K562 (cell line): Measurements from ENCODE around the gene EZH2. TPM values are rescaled to one million over a fixed set of nuclear protein-coding genes. Genes with fewer than 3 reads are reported as not detected.

ENCODE experiments used
- ATAC-seq: fragments of 200-7000 bp; cut with Tn5 transposase; 3 replicates; pipeline ENCODE4 v1.9.1; 2020; ENCODE audit warnings: moderate library complexity
- BruUV-seq: library from RNA; stranded (reverse); fragments of 400-500 nt; replicated peaks from 2 replicates; lab custom pipeline; 2021; lab: Mats Ljungman, UMichigan
- CTCF ChIA-PET: fragments of 300-600 bp; formaldehyde crosslinking; extraction: SDS; loops from one replicate; lab custom pipeline; 2021; ENCODE audit warnings: low intra/inter-chr PET ratio; lab: Yijun Ruan, JAX
- POLR2A ChIA-PET: fragments of 300-600, 350-650 bp; sonication (Branson Sonifier 250); formaldehyde crosslinking; extraction: SDS; loops from one replicate; lab custom pipeline; 2021; ENCODE audit warnings: antibody characterized with exemption, inconsistent platforms; lab: Yijun Ruan, JAX
- DNase-seq, 4 experiments: peaks; one replicate each; pipeline versions ENCODE4 v3.0.0 to v3.0.0-alpha.2; 2011 to 2018; ENCODE audit warnings: low spot score in 3 of 4, mixed read lengths in 3 of 4; ENCODE audit errors: extremely low read depth in 1 of 4
- FAIRE-seq: peaks from 2 replicates; lab custom pipeline; 2011; peaks lifted over from hg19 to GRCh38; lab: Jason Lieb, UNC
- H2AFZ ChIP-seq: 2 replicates; pipeline ENCODE4 v1.6.0; 2011; ENCODE audit warnings: low read depth, low read length, control low read depth, inconsistent platforms
- H3K27ac ChIP-seq: fragments of 200-600 bp; 3 replicates; pipeline ENCODE4 v1.8.0; 2011; ENCODE audit warnings: low read depth, mild to moderate bottlenecking, control low read depth, inconsistent platforms, low read length, moderate library complexity, mixed read lengths; ENCODE audit errors: extremely low read depth
- H3K27me3 ChIP-seq, 2 experiments: fragments of 300-600 bp in 1 of 2; 2 replicates in 1 of 2; 3 replicates in 1 of 2; pipeline versions ENCODE4 v1.6.0 to v1.8.0; 2011; ENCODE audit warnings: inconsistent platforms in 2 of 2, low read length in 2 of 2, mild to moderate bottlenecking in 1 of 2, mixed read lengths in 1 of 2, moderate library complexity in 1 of 2; ENCODE audit not compliant: control insufficient read depth in 2 of 2, insufficient read depth in 2 of 2
- H3K36me3 ChIP-seq: fragments of 300-600 bp; 3 replicates; pipeline ENCODE4 v1.8.0; 2011; ENCODE audit warnings: mild to moderate bottlenecking, low read length, inconsistent platforms; ENCODE audit not compliant: control insufficient read depth, insufficient read depth
- H3K4me1 ChIP-seq, 2 experiments: fragments of 200-600 bp in 1 of 2; replicated peaks in 1 of 2; 2 replicates in 1 of 2; 3 replicates in 1 of 2; pipeline versions ENCODE4 v1.5.1 to v1.8.0; 2011; ENCODE audit warnings: inconsistent platforms in 2 of 2, low read length in 2 of 2, mild to moderate bottlenecking in 1 of 2, mixed read lengths in 1 of 2, moderate library complexity in 1 of 2; ENCODE audit not compliant: control insufficient read depth in 2 of 2, insufficient read depth in 2 of 2
- H3K4me2 ChIP-seq: 2 replicates; pipeline ENCODE4 v1.6.1; 2011; ENCODE audit warnings: low read length, control low read depth, inconsistent platforms, mixed read lengths; ENCODE audit not compliant: insufficient read depth
- H3K4me3 ChIP-seq: fragments of 200-600 bp; sonication (generic), shearing (Covaris generic); 2 replicates; pipeline ENCODE4 v1.5.1; 2016; ENCODE audit warnings: control low read depth, inconsistent platforms
- H3K79me2 ChIP-seq: fragments of 200-600 bp; 3 replicates; pipeline ENCODE4 v1.8.0; 2011; ENCODE audit warnings: low read length, inconsistent platforms; ENCODE audit not compliant: control insufficient read depth, insufficient read depth
- H3K9ac ChIP-seq, 2 experiments: 2 replicates each; pipeline versions ENCODE4 v1.6.0 to v1.6.1; 2011; ENCODE audit warnings: low read depth in 2 of 2, low read length in 2 of 2, control low read depth in 1 of 2, inconsistent platforms in 1 of 2, mild to moderate bottlenecking in 1 of 2, mixed read lengths in 1 of 2; ENCODE audit not compliant: insufficient read depth in 1 of 2
- H3K9me1 ChIP-seq: one replicate; pipeline ENCODE4 v1.6.0; 2011; ENCODE audit warnings: inconsistent platforms, mild to moderate bottlenecking, low read length, moderate library complexity; ENCODE audit not compliant: control insufficient read depth, insufficient read depth
- H3K9me3 ChIP-seq: replicated peaks from 2 replicates; pipeline ENCODE4 v1.5.1; 2011; ENCODE audit warnings: low read depth, low read length, inconsistent platforms; ENCODE audit not compliant: control insufficient read depth, insufficient read depth
- H4K20me1 ChIP-seq: replicated peaks from 2 replicates; pipeline ENCODE4 v1.6.1; 2011; ENCODE audit warnings: low read length, inconsistent platforms, mixed read lengths; ENCODE audit not compliant: control insufficient read depth, insufficient read depth
- ARID2 ChIP-seq: fragments of 450-650 bp; IDR thresholded peaks from 2 replicates; pipeline ENCODE4 v1.6.1; 2017; ENCODE audit warnings: antibody characterized with exemption, mild to moderate bottlenecking
- ARID4B ChIP-seq: sonication (generic); formaldehyde crosslinking; IDR thresholded peaks from 2 replicates; pipeline ENCODE4 v1.8.0; 2022; ENCODE audit warnings: mild to moderate bottlenecking, missing genetic modification reagents
- ATF3 ChIP-seq, 2 experiments: fragments of 450-650 bp in 1 of 2; sonication (generic) in 1 of 2; formaldehyde crosslinking in 1 of 2; IDR thresholded peaks in 1 of 2; conservative IDR thresholded peaks in 1 of 2; 2 replicates each; pipeline versions ENCODE4 v1.6.1 to v1.8.1; 2016 to 2023; ENCODE audit warnings: mild to moderate bottlenecking in 2 of 2, moderate library complexity in 2 of 2, inconsistent platforms in 1 of 2, missing genetic modification reagents in 1 of 2
- ATF7 ChIP-seq: fragments of 450-650 bp; IDR thresholded peaks from 2 replicates; pipeline ENCODE4 v1.7.1; 2014; ENCODE audit warnings: mild to moderate bottlenecking, moderate library complexity
- CEBPB ChIP-seq: fragments of 450-650 bp; IDR thresholded peaks from 2 replicates; pipeline ENCODE4 v1.6.1; 2016; ENCODE audit warnings: missing genetic modification characterization, missing compliant biosample characterization
- CEBPG ChIP-seq, 3 experiments: fragments of 200-800 bp in 1 of 3; sonication (Bioruptor generic) in 1 of 3; sonication (generic) in 1 of 3; formaldehyde crosslinking in 1 of 3; IDR thresholded peaks in 2 of 3; conservative IDR thresholded peaks in 1 of 3; 2 replicates each; pipeline versions ENCODE4 v1.6.1 to v1.8.0; 2016 to 2022; ENCODE audit warnings: missing compliant biosample characterization in 2 of 3, missing genetic modification characterization in 2 of 3, mild to moderate bottlenecking in 1 of 3, missing genetic modification reagents in 1 of 3
- LEF1 ChIP-seq: fragments of 450-650 bp; IDR thresholded peaks from 2 replicates; pipeline ENCODE4 v1.6.1; 2016; ENCODE audit warnings: mild to moderate bottlenecking
- MEIS2 ChIP-seq: fragments of 450-650 bp; IDR thresholded peaks from 2 replicates; pipeline ENCODE4 v1.6.1; 2014; ENCODE audit warnings: mild to moderate bottlenecking; ENCODE audit not compliant: partially characterized antibody
- MIER1 ChIP-seq: fragments of 450-650 bp; IDR thresholded peaks from 2 replicates; pipeline ENCODE4 v1.6.1; 2016; ENCODE audit warnings: antibody characterized with exemption, mild to moderate bottlenecking, low read depth
- PKNOX1 ChIP-seq: fragments of 450-650 bp; IDR thresholded peaks from 2 replicates; pipeline ENCODE4 v1.6.1; 2016
- SMARCA4 ChIP-seq: fragments of 450-650 bp; IDR thresholded peaks from 2 replicates; pipeline ENCODE4 v1.6.1; 2016
- TCF3 ChIP-seq: sonication (generic); formaldehyde crosslinking; IDR thresholded peaks from 2 replicates; pipeline ENCODE4 v1.4.0; 2020; ENCODE audit warnings: mild to moderate bottlenecking, missing genetic modification reagents
- ZFP91 ChIP-seq: sonication (generic); formaldehyde crosslinking; IDR thresholded peaks from 2 replicates; pipeline ENCODE4 v1.8.0; 2022; ENCODE audit warnings: mild to moderate bottlenecking, missing genetic modification reagents
- ZNF282 ChIP-seq: sonication (generic); formaldehyde crosslinking; IDR thresholded peaks from 2 replicates; pipeline ENCODE4 v1.8.1; 2023; ENCODE audit warnings: missing genetic modification reagents
- WGBS: fragments of 100-300 bp; shearing (Covaris generic); methylation state at CpG from one replicate; pipeline ENCODE4 v1.1.6; 2016; ENCODE audit warnings: low coverage, mixed read lengths; ENCODE audit not compliant: insufficient coverage; ENCODE audit errors: missing lambda C conversion rate; 5-methylcytosine and 5-hydroxymethylcytosine counted together
- in situ Hi-C: fragments of 300-500 bp; cut with MboI; formaldehyde crosslinking; loops from 4 replicates; pipeline ENCODE4 v1.15.0; 2018; ENCODE audit warnings: inconsistent platforms, mixed read lengths
- intact Hi-C: fragments of 100-400 bp; cut with micrococcal nuclease; formaldehyde crosslinking; loops from 2 replicates; pipeline ENCODE4 v1.14.2; 2022
- polyA plus RNA-seq, 8 experiments: library from polyadenylated mRNA; depleted of rRNA in 4 of 8; stranded (reverse) in 5 of 8; unstranded in 3 of 8; fragments of >200 nt; fragmentation: Nextera tagmentation in 2 of 8; fragmentation: Illumina TruSeq in 1 of 8; extraction: Ambion mirVana in 2 of 8; extraction: Trizol in 1 of 8; gene quantifications; 2 replicates each; pipeline versions ENCODE4 v1.2.1 to v1.2.3, GENCODE V29; 2011 to 2014; ENCODE audit warnings: inconsistent platforms in 1 of 8, missing spikeins in 1 of 8
- total RNA-seq, 7 experiments: library from RNA; depleted of rRNA in 6 of 7; stranded (reverse); fragments of >200 nt in 6 of 7; fragmentation: Illumina TruSeq in 2 of 7; extraction: Trizol in 2 of 7; gene quantifications; 2 replicates each; pipeline versions ENCODE4 v1.2.1 to v1.2.3, GENCODE V29; 2011 to 2021; ENCODE audit warnings: low replicate concordance in 1 of 7

The EZH2 gene
- total and polyA plus RNA-seq, 9 of the 15 experiments (the other 6 are each of a cell fraction or from before 2014, with no cell fraction given), result 48.7 to 175 (median 98.6) TPM

GRCh38 chr7:148825338-148825737 is 58.8 kb downstream of the EZH2 start:
- in situ Hi-C loops (no loop called here), intact Hi-C loops (no loop called here)
- H3K9ac ChIP-seq, result no peak overlapping the region
- H3K79me2 ChIP-seq, result peaks cover 28% of the 10 kb centered on the region; the same call in 2 of the 3 replicates
- DNase-seq (no peak), FAIRE-seq (no peak), ATAC-seq (peak; percentile 10; the same call in 2 of the 3 replicates)
- H3K36me3 ChIP-seq, result peaks cover 78% of the 10 kb centered on the region
- no peak overlapping the region for H3K27ac ChIP-seq
- POLR2A ChIA-PET, result interaction anchor here (0.5 to 1.8 kb wide), 6 partner anchors 9 to 55 kb away, joined by 3 to 8 read pairs (median 4); no protein-coding TSS in a partner anchor
- BruUV-seq, result no TSS peak
- CTCF ChIA-PET, result no interaction called here
- H3K4me2 ChIP-seq, result no peak overlapping the region; the same call in 1 of the 2 replicates
- H3K4me3 ChIP-seq, result no peak overlapping the region
- H3K27me3 ChIP-seq, result no peaks in the 10 kb centered on the region
- no peaks in the 10 kb centered on the region for H3K9me1 ChIP-seq
- no peaks in the 10 kb centered on the region for H4K20me1 ChIP-seq
- H2AFZ ChIP-seq, result no peak overlapping the region
- no peaks in the 10 kb centered on the region for H3K9me3 ChIP-seq
- WGBS, result 56% methylated on average over 5 of the region's 5 CpGs
- peaks cover 0 to 16% of the 10 kb centered on the region in 2 experiments; a peak in 4 of 5 replicates for H3K4me1 ChIP-seq
- peak; percentile 93 for TF ChIP-seq MEIS2
- TF ChIP-seq ARID2, result no peak
- TF ChIP-seq CEBPG (CRISPR knock-in tag; IDR thresholded peaks at IDR 0.05), result 0 out of 2 replicates have a peak, but pooled peaks have one; percentile 33
- TF ChIP-seq CEBPG (tag; conservative IDR thresholded peaks at IDR 0.05 in 1 of 2, IDR thresholded peaks at IDR 0.05 in 1 of 2), result peak in 1 of 2 experiments; percentile 79; a peak in 2 of 4 replicates
- TF ChIP-seq MIER1, result no peak
- peak; percentile 47 for TF ChIP-seq ATF3 (IDR thresholded peaks at IDR 0.05)
- TF ChIP-seq ATF3 (CRISPR knock-in tag; conservative IDR thresholded peaks at IDR 0.05), result no peak
- no peak for TF ChIP-seq ZNF282 (CRISPR knock-in tag)
- peak; percentile 52; the same call in 1 of the 2 replicates for TF ChIP-seq TCF3 (CRISPR knock-in tag)
- 0 out of 2 replicates have a peak, but pooled peaks have one; percentile 16 for TF ChIP-seq ATF7
- peak; percentile 49 for TF ChIP-seq PKNOX1
- 0 out of 2 replicates have a peak, but pooled peaks have one; percentile 18 for TF ChIP-seq SMARCA4
- TF ChIP-seq ZFP91 (CRISPR knock-in tag), result no peak
- TF ChIP-seq CEBPB (tag), result peak; percentile 54; the same call in 1 of the 2 replicates
- TF ChIP-seq ARID4B (CRISPR knock-in tag), result peak; percentile 51; the same call in 1 of the 2 replicates
- TF ChIP-seq LEF1, result peak; percentile 56; the same call in 1 of the 2 replicates
